Measurements from ENCODE around the gene NVL.

NVL gene

DNA sequence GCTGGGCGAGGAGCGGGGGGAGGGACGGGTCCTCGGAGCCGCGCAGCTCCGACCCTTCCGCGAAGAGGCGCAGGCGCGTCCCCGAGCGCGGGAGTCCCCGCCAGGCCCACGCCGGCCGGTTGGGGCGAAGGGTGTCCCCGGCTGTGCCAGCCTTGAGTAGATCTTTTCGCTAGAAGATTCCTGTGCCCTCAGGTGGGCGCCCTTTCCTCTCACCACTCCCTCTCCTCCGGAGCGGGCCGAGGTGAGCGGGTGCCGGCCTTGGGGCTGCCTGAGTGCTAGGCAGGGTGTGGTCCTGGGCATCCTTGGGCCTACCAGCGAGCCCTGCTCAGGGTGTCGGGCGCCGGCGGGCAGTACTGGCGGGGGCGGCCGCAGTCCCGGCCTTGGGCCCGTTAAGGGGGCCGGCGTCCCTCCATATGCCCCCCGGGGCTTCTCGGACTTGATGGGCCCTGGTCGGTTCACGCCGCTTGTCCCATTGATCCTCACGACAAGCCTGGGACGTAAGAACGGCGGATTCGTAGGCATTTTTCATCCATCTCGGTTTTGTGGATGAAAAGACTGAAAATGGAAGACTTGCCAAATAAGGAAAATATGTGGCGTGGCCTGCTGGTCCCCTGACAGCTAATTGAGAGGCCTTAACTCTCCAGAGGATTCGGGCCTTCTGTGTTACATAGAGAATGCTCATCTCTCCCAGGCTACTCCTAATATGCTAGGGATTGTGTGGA lies 146.2 kb downstream of the NVL start (continued):
- TF ChIP-seq, protein P1, sequence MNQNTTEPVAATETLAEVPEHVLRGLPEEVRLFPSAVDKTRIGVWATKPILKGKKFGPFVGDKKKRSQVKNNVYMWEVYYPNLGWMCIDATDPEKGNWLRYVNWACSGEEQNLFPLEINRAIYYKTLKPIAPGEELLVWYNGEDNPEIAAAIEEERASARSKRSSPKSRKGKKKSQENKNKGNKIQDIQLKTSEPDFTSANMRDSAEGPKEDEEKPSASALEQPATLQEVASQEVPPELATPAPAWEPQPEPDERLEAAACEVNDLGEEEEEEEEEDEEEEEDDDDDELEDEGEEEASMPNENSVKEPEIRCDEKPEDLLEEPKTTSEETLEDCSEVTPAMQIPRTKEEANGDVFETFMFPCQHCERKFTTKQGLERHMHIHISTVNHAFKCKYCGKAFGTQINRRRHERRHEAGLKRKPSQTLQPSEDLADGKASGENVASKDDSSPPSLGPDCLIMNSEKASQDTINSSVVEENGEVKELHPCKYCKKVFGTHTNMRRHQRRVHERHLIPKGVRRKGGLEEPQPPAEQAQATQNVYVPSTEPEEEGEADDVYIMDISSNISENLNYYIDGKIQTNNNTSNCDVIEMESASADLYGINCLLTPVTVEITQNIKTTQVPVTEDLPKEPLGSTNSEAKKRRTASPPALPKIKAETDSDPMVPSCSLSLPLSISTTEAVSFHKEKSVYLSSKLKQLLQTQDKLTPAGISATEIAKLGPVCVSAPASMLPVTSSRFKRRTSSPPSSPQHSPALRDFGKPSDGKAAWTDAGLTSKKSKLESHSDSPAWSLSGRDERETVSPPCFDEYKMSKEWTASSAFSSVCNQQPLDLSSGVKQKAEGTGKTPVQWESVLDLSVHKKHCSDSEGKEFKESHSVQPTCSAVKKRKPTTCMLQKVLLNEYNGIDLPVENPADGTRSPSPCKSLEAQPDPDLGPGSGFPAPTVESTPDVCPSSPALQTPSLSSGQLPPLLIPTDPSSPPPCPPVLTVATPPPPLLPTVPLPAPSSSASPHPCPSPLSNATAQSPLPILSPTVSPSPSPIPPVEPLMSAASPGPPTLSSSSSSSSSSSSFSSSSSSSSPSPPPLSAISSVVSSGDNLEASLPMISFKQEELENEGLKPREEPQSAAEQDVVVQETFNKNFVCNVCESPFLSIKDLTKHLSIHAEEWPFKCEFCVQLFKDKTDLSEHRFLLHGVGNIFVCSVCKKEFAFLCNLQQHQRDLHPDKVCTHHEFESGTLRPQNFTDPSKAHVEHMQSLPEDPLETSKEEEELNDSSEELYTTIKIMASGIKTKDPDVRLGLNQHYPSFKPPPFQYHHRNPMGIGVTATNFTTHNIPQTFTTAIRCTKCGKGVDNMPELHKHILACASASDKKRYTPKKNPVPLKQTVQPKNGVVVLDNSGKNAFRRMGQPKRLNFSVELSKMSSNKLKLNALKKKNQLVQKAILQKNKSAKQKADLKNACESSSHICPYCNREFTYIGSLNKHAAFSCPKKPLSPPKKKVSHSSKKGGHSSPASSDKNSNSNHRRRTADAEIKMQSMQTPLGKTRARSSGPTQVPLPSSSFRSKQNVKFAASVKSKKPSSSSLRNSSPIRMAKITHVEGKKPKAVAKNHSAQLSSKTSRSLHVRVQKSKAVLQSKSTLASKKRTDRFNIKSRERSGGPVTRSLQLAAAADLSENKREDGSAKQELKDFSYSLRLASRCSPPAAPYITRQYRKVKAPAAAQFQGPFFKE (tag by site-specific recombination; IDR thresholded peaks at IDR 0.05; ENCODE audit: borderline replicate concordance): peak; percentile 75; the same call in 1 of the 2 replicates
- TF ChIP-seq, protein P2, sequence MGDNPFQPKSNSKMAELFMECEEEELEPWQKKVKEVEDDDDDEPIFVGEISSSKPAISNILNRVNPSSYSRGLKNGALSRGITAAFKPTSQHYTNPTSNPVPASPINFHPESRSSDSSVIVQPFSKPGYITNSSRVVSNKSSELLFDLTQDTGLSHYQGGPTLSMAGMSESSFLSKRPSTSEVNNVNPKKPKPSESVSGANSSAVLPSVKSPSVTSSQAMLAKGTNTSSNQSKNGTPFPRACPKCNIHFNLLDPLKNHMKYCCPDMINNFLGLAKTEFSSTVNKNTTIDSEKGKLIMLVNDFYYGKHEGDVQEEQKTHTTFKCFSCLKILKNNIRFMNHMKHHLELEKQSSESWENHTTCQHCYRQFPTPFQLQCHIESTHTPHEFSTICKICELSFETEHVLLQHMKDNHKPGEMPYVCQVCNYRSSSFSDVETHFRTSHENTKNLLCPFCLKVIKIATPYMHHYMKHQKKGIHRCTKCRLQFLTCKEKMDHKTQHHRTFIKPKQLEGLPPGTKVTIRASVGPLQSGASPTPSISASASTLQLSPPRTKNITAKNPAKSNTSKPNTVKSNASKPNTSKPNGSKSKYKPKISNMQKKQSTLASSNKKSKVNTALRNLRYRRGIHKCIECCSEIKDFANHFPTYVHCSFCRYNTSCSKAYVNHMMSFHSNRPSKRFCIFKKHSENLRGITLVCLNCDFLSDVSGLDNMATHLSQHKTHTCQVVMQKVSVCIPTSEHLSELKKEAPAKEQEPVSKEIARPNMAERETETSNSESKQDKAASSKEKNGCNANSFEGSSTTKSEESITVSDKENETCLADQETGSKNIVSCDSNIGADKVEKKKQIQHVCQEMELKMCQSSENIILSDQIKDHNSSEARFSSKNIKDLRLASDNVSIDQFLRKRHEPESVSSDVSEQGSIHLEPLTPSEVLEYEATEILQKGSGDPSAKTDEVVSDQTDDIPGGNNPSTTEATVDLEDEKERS (tag by site-specific recombination; IDR thresholded peaks at IDR 0.05): no peak
- TF ChIP-seq ZNF423 (tag by site-specific recombination; IDR thresholded peaks at IDR 0.05) (no peak; the same call in none of the 2 replicates), ZNF48 (tag by site-specific recombination; IDR thresholded peaks at IDR 0.05) (no peak), RBAK (tag by site-specific recombination; IDR thresholded peaks at IDR 0.05) (no peak), ZNF37A (tag by site-specific recombination; IDR thresholded peaks at IDR 0.05) (no peak), SETDB1 (IDR thresholded peaks at IDR 0.05; ENCODE audit: insufficient read length, low read length) (no peak), YY2 (tag by site-specific recombination; IDR thresholded peaks at IDR 0.05) (peak; percentile 35; the same call in 1 of the 2 replicates), ZNF544 (tag by site-specific recombination; IDR thresholded peaks at IDR 0.05) (no peak), ZNF202 (tag by site-specific recombination; IDR thresholded peaks at IDR 0.05; ENCODE audit: borderline replicate concordance) (no peak), ZSCAN23 (tag by site-specific recombination; IDR thresholded peaks at IDR 0.05) (no peak), ZNF23 (tag by site-specific recombination; IDR thresholded peaks at IDR 0.05; ENCODE audit: borderline replicate concordance) (no peak), ZNF610 (tag by site-specific recombination; IDR thresholded peaks at IDR 0.05; ENCODE audit: borderline replicate concordance) (0 out of 2 replicates have a peak, but pooled peaks have one; percentile 3), ZNF404 (tag by site-specific recombination; IDR thresholded peaks at IDR 0.05) (no peak), SCRT1 (tag by site-specific recombination; IDR thresholded peaks at IDR 0.05; ENCODE audit: borderline replicate concordance) (no peak), ZNF626 (tag by site-specific recombination; IDR thresholded peaks at IDR 0.05) (no peak), ZNF571 (tag by site-specific recombination; IDR thresholded peaks at IDR 0.05) (no peak), KLF9 (tag by site-specific recombination; IDR thresholded peaks at IDR 0.05; ENCODE audit: low read depth) (no peak; the same call in 1 of the 2 replicates), BCL11B (tag by site-specific recombination; IDR thresholded peaks at IDR 0.05; ENCODE audit: low read depth) (no peak), SCRT2 (tag by site-specific recombination; IDR thresholded peaks at IDR 0.05) (no peak), ZNF426 (tag by site-specific recombination; IDR thresholded peaks at IDR 0.05) (no peak), ZSCAN16 (tag by site-specific recombination; IDR thresholded peaks at IDR 0.05) (0 out of 2 replicates have a peak, but pooled peaks have one; percentile 26), ZNF747 (tag by site-specific recombination; IDR thresholded peaks at IDR 0.05) (no peak)
- TF ChIP-seq, protein P3, sequence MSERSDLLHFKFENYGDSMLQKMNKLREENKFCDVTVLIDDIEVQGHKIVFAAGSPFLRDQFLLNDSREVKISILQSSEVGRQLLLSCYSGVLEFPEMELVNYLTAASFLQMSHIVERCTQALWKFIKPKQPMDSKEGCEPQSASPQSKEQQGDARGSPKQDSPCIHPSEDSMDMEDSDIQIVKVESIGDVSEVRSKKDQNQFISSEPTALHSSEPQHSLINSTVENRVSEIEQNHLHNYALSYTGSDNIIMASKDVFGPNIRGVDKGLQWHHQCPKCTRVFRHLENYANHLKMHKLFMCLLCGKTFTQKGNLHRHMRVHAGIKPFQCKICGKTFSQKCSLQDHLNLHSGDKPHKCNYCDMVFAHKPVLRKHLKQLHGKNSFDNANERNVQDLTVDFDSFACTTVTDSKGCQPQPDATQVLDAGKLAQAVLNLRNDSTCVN (tag by site-specific recombination; optimal IDR thresholded peaks at IDR 0.05): peak; percentile 97
- TF ChIP-seq, protein P4, sequence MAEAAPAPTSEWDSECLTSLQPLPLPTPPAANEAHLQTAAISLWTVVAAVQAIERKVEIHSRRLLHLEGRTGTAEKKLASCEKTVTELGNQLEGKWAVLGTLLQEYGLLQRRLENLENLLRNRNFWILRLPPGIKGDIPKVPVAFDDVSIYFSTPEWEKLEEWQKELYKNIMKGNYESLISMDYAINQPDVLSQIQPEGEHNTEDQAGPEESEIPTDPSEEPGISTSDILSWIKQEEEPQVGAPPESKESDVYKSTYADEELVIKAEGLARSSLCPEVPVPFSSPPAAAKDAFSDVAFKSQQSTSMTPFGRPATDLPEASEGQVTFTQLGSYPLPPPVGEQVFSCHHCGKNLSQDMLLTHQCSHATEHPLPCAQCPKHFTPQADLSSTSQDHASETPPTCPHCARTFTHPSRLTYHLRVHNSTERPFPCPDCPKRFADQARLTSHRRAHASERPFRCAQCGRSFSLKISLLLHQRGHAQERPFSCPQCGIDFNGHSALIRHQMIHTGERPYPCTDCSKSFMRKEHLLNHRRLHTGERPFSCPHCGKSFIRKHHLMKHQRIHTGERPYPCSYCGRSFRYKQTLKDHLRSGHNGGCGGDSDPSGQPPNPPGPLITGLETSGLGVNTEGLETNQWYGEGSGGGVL (tag by site-specific recombination; IDR thresholded peaks at IDR 0.05): 0 out of 2 replicates have a peak, but pooled peaks have one; percentile 31
- TF ChIP-seq, protein P5, sequence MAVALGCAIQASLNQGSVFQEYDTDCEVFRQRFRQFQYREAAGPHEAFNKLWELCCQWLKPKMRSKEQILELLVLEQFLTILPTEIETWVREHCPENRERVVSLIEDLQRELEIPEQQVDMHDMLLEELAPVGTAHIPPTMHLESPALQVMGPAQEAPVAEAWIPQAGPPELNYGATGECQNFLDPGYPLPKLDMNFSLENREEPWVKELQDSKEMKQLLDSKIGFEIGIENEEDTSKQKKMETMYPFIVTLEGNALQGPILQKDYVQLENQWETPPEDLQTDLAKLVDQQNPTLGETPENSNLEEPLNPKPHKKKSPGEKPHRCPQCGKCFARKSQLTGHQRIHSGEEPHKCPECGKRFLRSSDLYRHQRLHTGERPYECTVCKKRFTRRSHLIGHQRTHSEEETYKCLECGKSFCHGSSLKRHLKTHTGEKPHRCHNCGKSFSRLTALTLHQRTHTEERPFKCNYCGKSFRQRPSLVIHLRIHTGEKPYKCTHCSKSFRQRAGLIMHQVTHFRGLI (tag by site-specific recombination; IDR thresholded peaks at IDR 0.05): peak; percentile 68; the same call in 1 of the 2 replicates

All from HEK293 (cell line).